ENCODE data around the gene DDX28.
"Not testable (repeated sequence)": the region's sequence is repeated elsewhere in the genome, so short reads cannot be mapped to it uniquely, and the experiment has no call there.

Gene DDX28

GRCh38 chr16:67993207-67994039, 29.6 kb downstream of the DDX28 start:
- no peak for DNase-seq

- no peak for DNase-seq
Observed at GRCh38 chr16:67992661-67993206, 30.3 kb downstream of the DDX28 start.

GRCh38 chr16:67990018-67990386, 33.0 kb downstream of the DDX28 start:
- no peak for DNase-seq

GRCh38 chr16:67989322-67990017, 33.6 kb downstream of the DDX28 start:
- DNase-seq = no peak

- DNase-seq = no peak
Observed at GRCh38 chr16:67988675-67989074, 34.4 kb downstream of the DDX28 start.

GRCh38 chr16:67987460-67988160, 35.4 kb downstream of the DDX28 start:
- no peak for DNase-seq

GRCh38 chr16:67986949-67987348, 36.1 kb downstream of the DDX28 start:
- no peak for DNase-seq

GRCh38 chr16:67982011-67982696, 40.9 kb downstream of the DDX28 start:
- DNase-seq = no peak

- DNase-seq = no peak
Observed at GRCh38 chr16:67979955-67980678, 42.9 kb downstream of the DDX28 start, which contains the start of gene DPEP3. Gene DPEP3, minus strand, starts transcription at chr16:67980499. Its CDS starts 119 bp downstream, at chr16:67980380.

- no peak for DNase-seq
Observed at GRCh38 chr16:67977469-67978227, 45.4 kb downstream of the DDX28 start.

- DNase-seq = no peak
Observed at GRCh38 chr16:67977005-67977404, 46.0 kb downstream of the DDX28 start.

- no peak for DNase-seq
Observed at GRCh38 chr16:67976205-67976604, 46.8 kb downstream of the DDX28 start.

- no peak for DNase-seq
Observed at GRCh38 chr16:67975321-67976105, 47.5 kb downstream of the DDX28 start.

- not testable (repeated sequence) for DNase-seq
Observed at GRCh38 chr16:67972285-67972684, 50.7 kb downstream of the DDX28 start.

- no peak for DNase-seq
Observed at GRCh38 chr16:67971111-67971510, 51.9 kb downstream of the DDX28 start.
